ENCODE results near the gene FBXW7.

- TF ChIP-seq CTCF (IDR thresholded peaks at IDR 0.05) = no peak
- TF ChIP-seq POLR2A (IDR thresholded peaks at IDR 0.05; ENCODE audit: low read depth) = no peak
- no peak for TF ChIP-seq EP300 (IDR thresholded peaks at IDR 0.05)
- TF ChIP-seq POLR2AphosphoS5 (IDR thresholded peaks at IDR 0.05) = no peak
These were observed 6.0 kb downstream of the FBXW7 start for GRCh38 chr4:152529880-152530279.
